ENCODE results near the gene ERC1.

DNA sequence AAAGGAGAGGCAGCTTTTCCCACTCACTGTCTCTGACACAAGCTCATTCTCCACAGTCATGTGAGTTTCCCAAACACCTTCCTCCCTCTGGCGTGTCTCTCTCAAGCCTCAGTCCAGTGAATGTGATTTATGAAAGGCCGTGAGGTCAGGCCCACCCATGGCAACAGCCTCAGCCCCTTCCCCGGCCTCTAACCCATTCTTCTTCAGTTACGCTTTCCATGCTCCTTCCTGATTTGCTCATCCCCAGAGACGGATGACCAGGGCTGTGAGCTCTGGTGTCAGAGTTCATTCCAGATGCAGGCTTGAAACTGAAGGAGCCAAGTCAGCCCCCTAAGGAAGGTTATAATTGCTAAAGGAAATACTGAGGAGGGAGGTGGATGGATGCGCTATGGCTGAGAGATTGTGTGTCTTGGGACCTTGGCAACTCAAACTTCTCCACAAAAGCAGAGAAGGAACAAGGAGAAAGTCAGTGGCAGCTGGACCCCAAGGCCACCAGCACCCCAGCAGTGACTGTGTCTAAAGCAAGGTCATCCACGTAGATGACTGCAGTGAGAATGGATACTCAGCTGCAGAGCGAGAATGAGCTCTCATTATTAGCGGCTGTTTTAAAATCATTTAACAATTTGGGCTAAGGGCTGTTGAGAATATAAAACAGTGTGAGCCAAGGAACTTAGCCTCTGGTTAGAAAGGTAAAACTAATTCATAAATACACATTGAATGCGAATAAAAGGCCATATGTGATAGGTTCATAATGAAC lies 519.2 kb downstream of the ERC1 start:
- TF ChIP-seq, protein P1, sequence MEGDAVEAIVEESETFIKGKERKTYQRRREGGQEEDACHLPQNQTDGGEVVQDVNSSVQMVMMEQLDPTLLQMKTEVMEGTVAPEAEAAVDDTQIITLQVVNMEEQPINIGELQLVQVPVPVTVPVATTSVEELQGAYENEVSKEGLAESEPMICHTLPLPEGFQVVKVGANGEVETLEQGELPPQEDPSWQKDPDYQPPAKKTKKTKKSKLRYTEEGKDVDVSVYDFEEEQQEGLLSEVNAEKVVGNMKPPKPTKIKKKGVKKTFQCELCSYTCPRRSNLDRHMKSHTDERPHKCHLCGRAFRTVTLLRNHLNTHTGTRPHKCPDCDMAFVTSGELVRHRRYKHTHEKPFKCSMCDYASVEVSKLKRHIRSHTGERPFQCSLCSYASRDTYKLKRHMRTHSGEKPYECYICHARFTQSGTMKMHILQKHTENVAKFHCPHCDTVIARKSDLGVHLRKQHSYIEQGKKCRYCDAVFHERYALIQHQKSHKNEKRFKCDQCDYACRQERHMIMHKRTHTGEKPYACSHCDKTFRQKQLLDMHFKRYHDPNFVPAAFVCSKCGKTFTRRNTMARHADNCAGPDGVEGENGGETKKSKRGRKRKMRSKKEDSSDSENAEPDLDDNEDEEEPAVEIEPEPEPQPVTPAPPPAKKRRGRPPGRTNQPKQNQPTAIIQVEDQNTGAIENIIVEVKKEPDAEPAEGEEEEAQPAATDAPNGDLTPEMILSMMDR (IDR thresholded peaks at IDR 0.05; ENCODE audit: poor library complexity, severe bottlenecking), result no peak
- TF ChIP-seq POLR2AphosphoS5 (IDR thresholded peaks at IDR 0.05), result no peak
- TF ChIP-seq RAD21 (conservative IDR thresholded peaks at IDR 0.05), result no peak
- TF ChIP-seq EZH2 (IDR thresholded peaks at IDR 0.05; ENCODE audit: borderline replicate concordance, insufficient read depth, low read length, poor library complexity, severe bottlenecking), result no peak
- no peak for TF ChIP-seq EP300 (conservative IDR thresholded peaks at IDR 0.05; ENCODE audit: poor library complexity, severe bottlenecking)
- TF ChIP-seq TAF1 (IDR thresholded peaks at IDR 0.05; ENCODE audit: low read depth), result no peak

All from neural cell (in vitro differentiated cells).